SH-SY5Y (cell line): ENCODE results near the gene DTNBP1.

Source experiments
- GATA2 ChIP-seq: IDR thresholded peaks from 2 replicates; pipeline ENCODE4 v1.6.1; 2011; ENCODE audit warnings: mild to moderate bottlenecking, low read depth, low read length
- GATA3 ChIP-seq: IDR thresholded peaks from 2 replicates; pipeline ENCODE4 v1.6.1; 2011; ENCODE audit warnings: low read depth, mild to moderate bottlenecking, low read length, moderate library complexity

DNA sequence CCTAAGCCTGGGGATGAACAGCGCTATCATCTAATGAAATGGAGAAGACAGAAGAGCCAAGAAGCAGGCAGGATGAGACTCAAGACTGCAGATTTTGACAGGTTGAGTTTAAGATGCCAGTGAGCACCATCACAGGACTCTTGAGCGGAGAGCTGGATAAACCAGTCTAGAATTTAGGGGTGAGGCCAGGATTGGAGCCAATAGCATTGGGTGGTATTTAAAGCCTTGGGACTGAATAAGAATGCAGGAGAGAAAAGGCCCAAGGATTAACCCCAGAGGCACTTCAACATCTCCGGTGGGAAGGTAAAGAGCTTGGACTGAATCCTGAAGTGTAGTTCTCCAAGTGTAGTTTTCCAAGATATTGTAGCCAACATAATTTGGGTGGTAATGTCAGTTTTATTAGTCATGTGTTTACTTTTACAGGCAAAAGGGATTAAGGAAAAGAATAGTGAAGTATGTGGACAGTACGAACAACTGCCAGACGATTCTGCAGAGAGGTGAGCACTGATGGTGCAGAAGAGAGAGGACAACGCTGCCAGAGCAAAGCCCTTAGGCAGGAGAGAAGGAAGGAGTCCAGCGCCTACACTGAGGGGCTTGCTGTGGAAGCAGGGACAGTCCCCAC is 85.2 kb downstream of the DTNBP1 start:
- TF ChIP-seq GATA3 (no peak), GATA2 (no peak)
